Tibial nerve (tissue), 4 donors: ENCODE results near the gene PEX26.

ENCODE experiments used
- EP300 ChIP-seq, 2 donors: sonication (generic); formaldehyde crosslinking; IDR thresholded peaks; one replicate each; pipeline ENCODE4 v1.6.1; 2017; ENCODE audit warnings: antibody characterized with exemption in 2 of 2, mild to moderate bottlenecking in 1 of 2
- POLR2A ChIP-seq, 2 donors: fragments of 450-650 bp; IDR thresholded peaks; one replicate each; pipeline ENCODE4 v1.6.1; 2017; ENCODE audit warnings: antibody characterized with exemption in 2 of 2, mild to moderate bottlenecking in 2 of 2, moderate library complexity in 2 of 2
- TF ChIP-seq, protein P1 (sequence below), 5 experiments: fragments of 200-600 bp in 3 of 5; fragments of 450-650 bp in 2 of 5; sonication (generic) in 3 of 5; IDR thresholded peaks; one replicate each; pipeline ENCODE4 v1.5.1; 2016 to 2019; ENCODE audit warnings: antibody characterized with exemption in 5 of 5, mild to moderate bottlenecking in 3 of 5, moderate library complexity in 2 of 5

DNA sequence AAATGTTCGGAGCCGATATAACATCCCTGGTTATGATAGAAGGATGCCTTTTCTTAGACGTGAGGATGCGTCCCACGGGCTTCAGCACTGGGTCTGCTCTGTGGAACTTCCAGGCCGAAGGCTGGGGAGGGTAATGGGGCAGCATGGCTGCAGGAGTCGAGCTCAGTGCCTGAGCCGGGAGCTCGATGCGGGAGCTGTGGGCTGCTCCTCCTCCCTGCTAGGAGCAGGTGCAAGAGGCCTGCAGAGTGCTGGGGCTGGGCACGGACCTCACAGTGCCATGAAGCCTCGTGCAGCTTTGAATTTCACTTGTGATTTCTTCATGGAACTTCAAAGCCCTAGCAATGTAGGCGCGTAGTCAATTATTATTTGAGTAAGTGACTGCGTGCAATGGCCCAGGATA lies 38.8 kb downstream of the PEX26 start:
- TF ChIP-seq POLR2A (IDR thresholded peaks at IDR 0.05): no peak
- TF ChIP-seq EP300 (IDR thresholded peaks at IDR 0.05): no peak
- TF ChIP-seq, protein P1, sequence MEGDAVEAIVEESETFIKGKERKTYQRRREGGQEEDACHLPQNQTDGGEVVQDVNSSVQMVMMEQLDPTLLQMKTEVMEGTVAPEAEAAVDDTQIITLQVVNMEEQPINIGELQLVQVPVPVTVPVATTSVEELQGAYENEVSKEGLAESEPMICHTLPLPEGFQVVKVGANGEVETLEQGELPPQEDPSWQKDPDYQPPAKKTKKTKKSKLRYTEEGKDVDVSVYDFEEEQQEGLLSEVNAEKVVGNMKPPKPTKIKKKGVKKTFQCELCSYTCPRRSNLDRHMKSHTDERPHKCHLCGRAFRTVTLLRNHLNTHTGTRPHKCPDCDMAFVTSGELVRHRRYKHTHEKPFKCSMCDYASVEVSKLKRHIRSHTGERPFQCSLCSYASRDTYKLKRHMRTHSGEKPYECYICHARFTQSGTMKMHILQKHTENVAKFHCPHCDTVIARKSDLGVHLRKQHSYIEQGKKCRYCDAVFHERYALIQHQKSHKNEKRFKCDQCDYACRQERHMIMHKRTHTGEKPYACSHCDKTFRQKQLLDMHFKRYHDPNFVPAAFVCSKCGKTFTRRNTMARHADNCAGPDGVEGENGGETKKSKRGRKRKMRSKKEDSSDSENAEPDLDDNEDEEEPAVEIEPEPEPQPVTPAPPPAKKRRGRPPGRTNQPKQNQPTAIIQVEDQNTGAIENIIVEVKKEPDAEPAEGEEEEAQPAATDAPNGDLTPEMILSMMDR (IDR thresholded peaks at IDR 0.05): no peak
